CD14-positive monocyte (primary cell): ENCODE measurements around the gene PLEKHO1. TPM values are rescaled to one million over a fixed set of nuclear protein-coding genes. Genes with fewer than 3 reads are reported as not detected.

Source experiments
- DNase-seq, 3 donors: peaks; one replicate each; pipeline ENCODE4 v3.0.0-alpha.2; 2011 to 2022
- H2AFZ ChIP-seq: 2 replicates; pipeline ENCODE4 v1.6.0; 2012; ENCODE audit warnings: mild to moderate bottlenecking, low read depth, low read length, inconsistent platforms; ENCODE audit not compliant: insufficient read depth, poor library complexity, severe bottlenecking
- H3K27ac ChIP-seq, 2 donors: 1 replicate in 1 of 2; 2 replicates in 1 of 2; pipeline ENCODE4 v1.5.1; 2012 to 2013; ENCODE audit warnings: low read length in 2 of 2, control low read depth in 1 of 2, inconsistent platforms in 1 of 2, low read depth in 1 of 2, mild to moderate bottlenecking in 1 of 2
- H3K27me3 ChIP-seq, 2 donors: one replicate each; pipeline versions ENCODE4 v1.6.0 to v1.6.1; 2011 to 2013; ENCODE audit warnings: low read length in 2 of 2; ENCODE audit not compliant: control insufficient read depth in 2 of 2, insufficient read depth in 2 of 2
- H3K36me3 ChIP-seq, 2 donors: replicated peaks in 1 of 2; 1 replicate in 1 of 2; 2 replicates in 1 of 2; pipeline versions ENCODE4 v1.5.1 to v1.6.1; 2012 to 2013; ENCODE audit warnings: low read length in 2 of 2, control low read depth in 1 of 2, inconsistent platforms in 1 of 2, mild to moderate bottlenecking in 1 of 2; ENCODE audit not compliant: insufficient read depth in 2 of 2, control insufficient read depth in 1 of 2
- H3K4me1 ChIP-seq, 2 donors: 1 replicate in 1 of 2; 2 replicates in 1 of 2; pipeline versions ENCODE4 v1.5.1 to v1.6.1; 2012 to 2013; ENCODE audit warnings: low read length in 2 of 2, control low read depth in 1 of 2, inconsistent platforms in 1 of 2, mild to moderate bottlenecking in 1 of 2, moderate library complexity in 1 of 2; ENCODE audit not compliant: insufficient read depth in 2 of 2, control insufficient read depth in 1 of 2
- H3K4me2 ChIP-seq: replicated peaks from 2 replicates; pipeline ENCODE3; 2012; ENCODE audit warnings: low read length, moderate library complexity, mild to moderate bottlenecking; ENCODE audit not compliant: poor library complexity, severe bottlenecking; ENCODE audit errors: extremely low read depth
- H3K4me3 ChIP-seq, 3 experiments: fragments of 200-600 bp in 1 of 3; sonication (generic) in 1 of 3; replicated peaks in 1 of 3; 1 replicate in 2 of 3; 2 replicates in 1 of 3; pipeline ENCODE4 v1.5.1; 2011 to 2013; ENCODE audit warnings: low read length in 3 of 3, mild to moderate bottlenecking in 3 of 3, control low read depth in 2 of 3, low read depth in 2 of 3, inconsistent platforms in 1 of 3, moderate library complexity in 1 of 3
- H3K79me2 ChIP-seq: 2 replicates; pipeline ENCODE4 v1.6.0; 2012; ENCODE audit warnings: mild to moderate bottlenecking, control low read depth, inconsistent platforms, low read length, moderate library complexity; ENCODE audit not compliant: insufficient read depth
- H3K9ac ChIP-seq: 2 replicates; pipeline ENCODE4 v1.6.0; 2017; ENCODE audit warnings: low read length, mild to moderate bottlenecking; ENCODE audit not compliant: insufficient read depth, poor library complexity, severe bottlenecking
- H3K9me3 ChIP-seq, 2 donors: replicated peaks in 1 of 2; 1 replicate in 1 of 2; 2 replicates in 1 of 2; pipeline versions ENCODE4 v1.5.1 to v1.6.1; 2012 to 2013; ENCODE audit warnings: low read length in 2 of 2, control low read depth in 1 of 2; ENCODE audit not compliant: control insufficient read depth in 1 of 2, insufficient read depth in 1 of 2
- H4K20me1 ChIP-seq: 2 replicates; pipeline ENCODE4 v1.6.0; 2012; ENCODE audit warnings: mild to moderate bottlenecking, low read length, control low read depth, moderate library complexity; ENCODE audit not compliant: insufficient read depth
- H3K27ac Mint-ChIP-seq, 7 donors: one replicate each; pipeline ENCODE4 v1.8.0; 2020; ENCODE audit warnings: mild to moderate bottlenecking in 7 of 7, mixed read lengths in 7 of 7, moderate library complexity in 6 of 7, inconsistent platforms in 2 of 7
- H3K27me3 Mint-ChIP-seq, 3 donors: one replicate each; pipeline ENCODE4 v1.8.0; 2021 to 2022; ENCODE audit warnings: low read depth in 3 of 3, mild to moderate bottlenecking in 3 of 3, mixed read lengths in 3 of 3, moderate library complexity in 3 of 3, inconsistent platforms in 1 of 3
- H3K36me3 Mint-ChIP-seq, 2 donors: one replicate each; pipeline ENCODE4 v1.8.0; 2020; ENCODE audit warnings: mixed read lengths in 2 of 2, inconsistent platforms in 1 of 2, mild to moderate bottlenecking in 1 of 2
- H3K4me1 Mint-ChIP-seq: one replicate; pipeline ENCODE4 v1.8.0; 2020; ENCODE audit warnings: mild to moderate bottlenecking, mixed read lengths
- H3K4me3 Mint-ChIP-seq, 2 donors: one replicate each; pipeline ENCODE4 v1.8.0; 2020; ENCODE audit warnings: mild to moderate bottlenecking in 2 of 2, mixed read lengths in 2 of 2, moderate library complexity in 1 of 2
- H3K9me3 Mint-ChIP-seq, 7 donors: one replicate each; pipeline ENCODE4 v1.8.0; 2020 to 2022; ENCODE audit warnings: mixed read lengths in 7 of 7, mild to moderate bottlenecking in 6 of 7, moderate library complexity in 6 of 7, inconsistent platforms in 2 of 7
- WGBS: methylation state at CpG from one replicate; pipeline ENCODE4 v1.1.5; 2013; ENCODE audit warnings: missing lambda C conversion rate; ENCODE audit not compliant: insufficient coverage; 5-methylcytosine and 5-hydroxymethylcytosine counted together
- intact Hi-C, 2 donors: fragments of 100-400 bp; cut with micrococcal nuclease; formaldehyde crosslinking; loops; one replicate each; pipeline versions ENCODE4 v1.15.0 to v1.15.1; 2023
- polyA minus RNA-seq: library from RNA; depleted of rRNA, polyadenylated mRNA; stranded (reverse); fragments of >200 nt; gene quantifications from 2 replicates; pipeline ENCODE4 v1.2.3, GENCODE V29; 2012
- polyA plus RNA-seq, 3 donors: library from polyadenylated mRNA; depleted of rRNA in 1 of 3; unstranded in 2 of 3; stranded (reverse) in 1 of 3; fragments of 300-500 nt in 2 of 3; fragments of >200 nt in 1 of 3; fragmentation: Illumina TruSeq in 2 of 3; gene quantifications; 1 replicate in 2 of 3; 2 replicates in 1 of 3; pipeline ENCODE4 v1.2.3, GENCODE V29; 2012 to 2021
- total RNA-seq, 12 experiments: library from RNA in 1 of 12; stranded (reverse) in 1 of 12; fragments of 120-200 nt in 1 of 12; gene quantifications; one replicate each; pipeline ENCODE4 v1.2.4 and lab custom pipeline; 2013 to 2026; ENCODE audit warnings: mixed read lengths in 6 of 12, inconsistent platforms in 1 of 12
- TF ChIP-seq, protein P1 (sequence below): fragments of 200-600 bp; IDR thresholded peaks from one replicate; pipeline ENCODE4 v1.8.0; 2022; ENCODE audit warnings: antibody characterized with exemption, mild to moderate bottlenecking

PLEKHO1 gene, protein sequence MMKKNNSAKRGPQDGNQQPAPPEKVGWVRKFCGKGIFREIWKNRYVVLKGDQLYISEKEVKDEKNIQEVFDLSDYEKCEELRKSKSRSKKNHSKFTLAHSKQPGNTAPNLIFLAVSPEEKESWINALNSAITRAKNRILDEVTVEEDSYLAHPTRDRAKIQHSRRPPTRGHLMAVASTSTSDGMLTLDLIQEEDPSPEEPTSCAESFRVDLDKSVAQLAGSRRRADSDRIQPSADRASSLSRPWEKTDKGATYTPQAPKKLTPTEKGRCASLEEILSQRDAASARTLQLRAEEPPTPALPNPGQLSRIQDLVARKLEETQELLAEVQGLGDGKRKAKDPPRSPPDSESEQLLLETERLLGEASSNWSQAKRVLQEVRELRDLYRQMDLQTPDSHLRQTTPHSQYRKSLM
- total RNA-seq (2013), result 396 TPM
- polyA plus RNA-seq, result 100 to 1,000 TPM in 2 of 3 donors, 10 to 100 TPM in 1; 87.2 to 170 (median 110) TPM
- 194 and 352 TPM in 2 replicates for polyA minus RNA-seq
- 71.1 to 224 (median 126) reads per million in 11 experiments for total RNA-seq (lab: John Stamatoyannopoulos, UW)

DNA sequence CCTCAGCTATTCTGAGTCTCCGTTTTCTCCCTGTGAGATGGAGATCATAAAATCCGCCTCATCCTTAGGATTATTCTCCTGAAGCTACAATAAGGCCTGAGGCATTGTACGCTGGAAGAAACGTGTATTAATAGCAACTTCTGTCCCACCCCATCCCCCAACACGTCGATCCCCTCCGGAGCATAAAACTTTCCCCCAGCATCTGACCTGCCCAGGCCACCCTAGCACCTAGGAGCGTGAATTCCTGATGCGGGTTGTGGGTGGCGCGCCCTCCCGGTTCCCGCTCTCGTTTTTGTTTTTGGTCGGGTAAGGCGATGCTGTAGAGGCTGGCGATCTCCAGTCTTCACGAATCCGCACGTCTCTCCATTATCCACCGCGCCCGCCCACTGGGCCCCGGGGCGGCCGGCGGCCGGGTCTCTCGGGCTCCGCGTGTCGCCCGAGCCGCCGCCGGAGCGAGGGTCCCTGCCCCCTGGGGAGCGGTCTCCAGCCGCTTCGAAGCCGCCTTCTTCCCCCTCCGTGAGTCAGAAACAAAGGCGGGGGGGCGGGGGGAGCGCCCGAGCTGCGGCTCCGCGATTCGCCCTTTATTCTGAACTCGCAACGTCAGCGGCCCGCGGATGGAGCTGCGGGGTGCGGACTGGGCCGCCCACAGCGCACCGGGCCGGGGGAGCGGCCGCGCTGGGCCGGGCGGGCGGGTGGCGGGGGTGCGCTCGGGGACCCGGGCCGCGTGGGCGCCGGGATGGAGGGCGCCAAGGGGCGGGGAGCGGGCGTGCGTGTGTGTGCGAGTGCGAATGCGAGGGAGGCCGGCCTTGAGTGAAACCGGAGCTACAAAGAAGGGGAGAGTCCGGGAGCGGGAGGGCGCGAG lies at the start of gene PLEKHO1:
Gene PLEKHO1, plus strand, starts transcription at position 646 of the 862 bp plus-strand sequence. CDS start 342 bp downstream, outside the sequence.
- peak within 1 kb of the TSS; percentile 53 to 97 for H3K27ac ChIP-seq
- H3K4me1 Mint-ChIP-seq, result peaks cover 69% of the 10 kb centered on the region
- no peaks in the 10 kb centered on the region for H3K9me3 ChIP-seq
- peak; percentile 82 to 87 (median 84) for DNase-seq
- H3K27ac Mint-ChIP-seq, result peak within 1 kb of the TSS; percentile 87 to 97 (median 91)
- peak within 1 kb of the TSS; percentile 88 for H2AFZ ChIP-seq
- H3K4me2 ChIP-seq, result peak within 1 kb of the TSS; percentile 98
- under 1% methylated on average over 72 of the region's 89 CpGs for WGBS
- peak within 1 kb of the TSS; percentile 89 to 94 (median 93) for H3K4me3 ChIP-seq
- TF ChIP-seq, protein P1, sequence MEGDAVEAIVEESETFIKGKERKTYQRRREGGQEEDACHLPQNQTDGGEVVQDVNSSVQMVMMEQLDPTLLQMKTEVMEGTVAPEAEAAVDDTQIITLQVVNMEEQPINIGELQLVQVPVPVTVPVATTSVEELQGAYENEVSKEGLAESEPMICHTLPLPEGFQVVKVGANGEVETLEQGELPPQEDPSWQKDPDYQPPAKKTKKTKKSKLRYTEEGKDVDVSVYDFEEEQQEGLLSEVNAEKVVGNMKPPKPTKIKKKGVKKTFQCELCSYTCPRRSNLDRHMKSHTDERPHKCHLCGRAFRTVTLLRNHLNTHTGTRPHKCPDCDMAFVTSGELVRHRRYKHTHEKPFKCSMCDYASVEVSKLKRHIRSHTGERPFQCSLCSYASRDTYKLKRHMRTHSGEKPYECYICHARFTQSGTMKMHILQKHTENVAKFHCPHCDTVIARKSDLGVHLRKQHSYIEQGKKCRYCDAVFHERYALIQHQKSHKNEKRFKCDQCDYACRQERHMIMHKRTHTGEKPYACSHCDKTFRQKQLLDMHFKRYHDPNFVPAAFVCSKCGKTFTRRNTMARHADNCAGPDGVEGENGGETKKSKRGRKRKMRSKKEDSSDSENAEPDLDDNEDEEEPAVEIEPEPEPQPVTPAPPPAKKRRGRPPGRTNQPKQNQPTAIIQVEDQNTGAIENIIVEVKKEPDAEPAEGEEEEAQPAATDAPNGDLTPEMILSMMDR, result no peak
- H3K9me3 Mint-ChIP-seq, result peaks cover 0 to 2% (median 0%) of the 10 kb centered on the region in 7 donors
- peak within 1 kb of the TSS; percentile 88 for H3K9ac ChIP-seq
- H3K4me1 ChIP-seq, result peaks cover 46 to 65% of the 10 kb centered on the region in 2 donors
- H3K27me3 Mint-ChIP-seq, result peaks cover 15 to 26% (median 16%) of the 10 kb centered on the region in 3 donors
- intact Hi-C loops, result loop anchor here in 1 of 2 donors (1.0 to 5.0 kb wide), 3 partner anchors 10 to 33 kb away; no protein-coding TSS in a partner anchor
- peaks cover 42% of the 10 kb centered on the region for H4K20me1 ChIP-seq
- H3K36me3 ChIP-seq, result peaks cover 22 to 26% of the 10 kb centered on the region in 2 donors
- peaks cover 68% of the 10 kb centered on the region for H3K79me2 ChIP-seq
- H3K4me3 Mint-ChIP-seq, result peak within 1 kb of the TSS; percentile 99
- peaks cover 38 to 55% of the 10 kb centered on the region in 2 donors for H3K36me3 Mint-ChIP-seq
- H3K27me3 ChIP-seq, result no peaks in the 10 kb centered on the region

DNA sequence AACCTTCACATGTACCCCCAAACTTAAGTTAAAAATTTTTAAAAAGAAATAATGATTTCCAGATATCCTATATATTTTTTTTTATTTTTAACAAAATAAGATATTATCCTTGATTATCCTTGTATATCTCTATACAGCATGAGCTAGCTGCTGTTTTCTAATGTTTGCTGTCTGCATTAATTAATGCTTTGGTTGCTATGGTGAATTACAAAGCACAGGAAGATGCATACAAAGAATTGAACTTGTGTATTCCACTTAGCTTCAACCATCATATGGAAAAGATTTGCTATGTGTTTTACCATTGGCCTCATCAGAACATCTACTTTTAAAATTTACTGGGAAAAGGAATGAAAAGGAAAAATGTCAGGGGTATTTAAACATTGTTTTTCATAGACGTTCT lies 46.7 kb upstream of the PLEKHO1 start:
- H4K20me1 ChIP-seq, result no peaks in the 10 kb centered on the region
- H3K4me1 ChIP-seq, result no peaks in the 10 kb centered on the region
- no peak overlapping the region for H2AFZ ChIP-seq
- no CpG with 5 or more reads among the region's 1 CpG for WGBS
- H3K27ac ChIP-seq, result no peak overlapping the region
- no peaks in the 10 kb centered on the region for H3K9me3 ChIP-seq
- Mint-ChIP-seq H3K36me3 (peaks cover 38 to 46% of the 10 kb centered on the region in 2 donors), H3K4me3 (no peak overlapping the region), H3K27ac (no peak overlapping the region), H3K27me3 (peaks cover 0 to 5% (median 0%) of the 10 kb centered on the region in 3 donors), H3K4me1 (peaks cover 7% of the 10 kb centered on the region), H3K9me3 (no peaks in the 10 kb centered on the region)
- no peak overlapping the region for H3K4me3 ChIP-seq
- H3K36me3 ChIP-seq, result peaks cover 10 to 38% of the 10 kb centered on the region in 2 donors
- H3K27me3 ChIP-seq, result no peaks in the 10 kb centered on the region
- no peak overlapping the region for H3K4me2 ChIP-seq
- TF ChIP-seq, protein P1, result no peak
- intact Hi-C loops, result no loop called here
- H3K9ac ChIP-seq, result no peak overlapping the region
- DNase-seq, result no peak
- no peaks in the 10 kb centered on the region for H3K79me2 ChIP-seq
